Right atrium auricular region (tissue), 2 donors: ENCODE data around the gene BTC. TPM values are rescaled to one million over a fixed set of nuclear protein-coding genes. Genes with fewer than 3 reads are reported as not detected.
"Not testable (repeated sequence)": the region's sequence is repeated elsewhere in the genome, so short reads cannot be mapped to it uniquely, and the experiment has no call there.

Experiments used
- DNase-seq: peaks from one replicate; pipeline ENCODE4 v3.0.0-alpha.2; 2019; ENCODE audit warnings: low spot score
- H3K27ac ChIP-seq, 2 donors: fragments of 200-600 bp; sonication (generic); 1 replicate in 1 of 2; 2 replicates in 1 of 2; pipeline ENCODE4 v1.5.1; 2016 to 2019
- H3K27me3 ChIP-seq, 2 donors: fragments of 200-600 bp; sonication (generic); one replicate each; pipeline versions ENCODE4 v1.5.1 to v1.6.0; 2017 to 2019
- H3K36me3 ChIP-seq: fragments of 200-600 bp; sonication (generic); one replicate; pipeline ENCODE4 v1.5.1; 2016
- H3K4me1 ChIP-seq, 2 donors: fragments of 200-600 bp; sonication (generic); one replicate each; pipeline versions ENCODE4 v1.5.1 to v1.6.0; 2017 to 2019
- H3K4me3 ChIP-seq, 2 donors: fragments of 200-600 bp; sonication (generic); 1 replicate in 1 of 2; 2 replicates in 1 of 2; pipeline ENCODE4 v1.5.1; 2017 to 2019; ENCODE audit warnings: mild to moderate bottlenecking in 1 of 2, moderate library complexity in 1 of 2
- H3K9me3 ChIP-seq, 2 donors: fragments of 200-600 bp; sonication (generic); one replicate each; pipeline ENCODE4 v1.5.1; 2019
- total RNA-seq, 2 donors: library from RNA; depleted of rRNA; stranded (reverse); fragments of >200 nt; gene quantifications; one replicate each; pipeline ENCODE4 v1.1.0, GENCODE V29; 2016
- TF ChIP-seq, protein P1 (sequence below), 2 donors: fragments of 200-600 bp; sonication (generic); IDR thresholded peaks; one replicate each; pipeline ENCODE4 v1.5.1; 2019; ENCODE audit warnings: antibody characterized with exemption in 2 of 2

Gene BTC
- total RNA-seq, 2 donors from 2014 or later, result 0.12 TPM; not detected in 1

DNA sequence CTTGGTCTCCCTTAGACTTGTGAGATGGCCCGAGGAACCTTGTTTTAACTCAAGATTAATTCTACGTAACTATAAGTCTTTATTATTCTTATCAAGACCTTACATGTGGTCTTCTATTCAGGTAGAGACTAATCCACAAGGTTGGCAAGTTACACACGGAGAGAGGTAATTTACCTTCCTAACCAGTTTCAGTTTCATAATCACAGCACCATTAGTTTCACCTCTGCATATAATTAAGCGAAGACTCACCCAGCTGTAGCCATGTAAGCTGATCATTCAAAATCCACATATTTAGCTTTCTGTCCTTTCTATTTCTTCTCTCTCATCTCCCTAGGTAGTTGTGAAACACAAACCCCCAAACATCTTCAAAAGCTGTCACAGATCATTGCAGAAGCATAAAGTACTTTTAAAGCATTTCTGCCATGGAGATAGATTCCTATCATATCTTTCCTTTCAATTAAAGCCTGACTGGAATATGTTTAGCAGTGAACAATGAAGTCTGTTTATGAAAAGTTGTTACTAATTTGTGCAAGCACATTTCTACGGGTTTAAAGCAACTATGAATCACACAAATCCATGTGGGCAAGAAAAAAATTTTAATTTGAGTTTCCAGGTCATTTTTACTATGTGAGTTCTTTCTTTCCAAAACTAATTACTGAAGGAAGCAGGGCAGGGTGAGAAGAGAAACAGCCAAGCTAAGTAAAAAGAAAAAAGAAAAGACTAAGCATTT lies 78.5 kb downstream of the BTC start:
- no peak for DNase-seq
- Histone ChIP-seq H3K4me3 (no peak overlapping the region), H3K4me1 (no peaks in the 10 kb centered on the region), H3K9me3 (peaks cover 0 to 9% of the 10 kb centered on the region in 2 donors), H3K27me3 (no peaks in the 10 kb centered on the region), H3K36me3 (no peaks in the 10 kb centered on the region), H3K27ac (no peak overlapping the region)
- TF ChIP-seq, protein P1, sequence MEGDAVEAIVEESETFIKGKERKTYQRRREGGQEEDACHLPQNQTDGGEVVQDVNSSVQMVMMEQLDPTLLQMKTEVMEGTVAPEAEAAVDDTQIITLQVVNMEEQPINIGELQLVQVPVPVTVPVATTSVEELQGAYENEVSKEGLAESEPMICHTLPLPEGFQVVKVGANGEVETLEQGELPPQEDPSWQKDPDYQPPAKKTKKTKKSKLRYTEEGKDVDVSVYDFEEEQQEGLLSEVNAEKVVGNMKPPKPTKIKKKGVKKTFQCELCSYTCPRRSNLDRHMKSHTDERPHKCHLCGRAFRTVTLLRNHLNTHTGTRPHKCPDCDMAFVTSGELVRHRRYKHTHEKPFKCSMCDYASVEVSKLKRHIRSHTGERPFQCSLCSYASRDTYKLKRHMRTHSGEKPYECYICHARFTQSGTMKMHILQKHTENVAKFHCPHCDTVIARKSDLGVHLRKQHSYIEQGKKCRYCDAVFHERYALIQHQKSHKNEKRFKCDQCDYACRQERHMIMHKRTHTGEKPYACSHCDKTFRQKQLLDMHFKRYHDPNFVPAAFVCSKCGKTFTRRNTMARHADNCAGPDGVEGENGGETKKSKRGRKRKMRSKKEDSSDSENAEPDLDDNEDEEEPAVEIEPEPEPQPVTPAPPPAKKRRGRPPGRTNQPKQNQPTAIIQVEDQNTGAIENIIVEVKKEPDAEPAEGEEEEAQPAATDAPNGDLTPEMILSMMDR (IDR thresholded peaks at IDR 0.05), result no peak

DNA sequence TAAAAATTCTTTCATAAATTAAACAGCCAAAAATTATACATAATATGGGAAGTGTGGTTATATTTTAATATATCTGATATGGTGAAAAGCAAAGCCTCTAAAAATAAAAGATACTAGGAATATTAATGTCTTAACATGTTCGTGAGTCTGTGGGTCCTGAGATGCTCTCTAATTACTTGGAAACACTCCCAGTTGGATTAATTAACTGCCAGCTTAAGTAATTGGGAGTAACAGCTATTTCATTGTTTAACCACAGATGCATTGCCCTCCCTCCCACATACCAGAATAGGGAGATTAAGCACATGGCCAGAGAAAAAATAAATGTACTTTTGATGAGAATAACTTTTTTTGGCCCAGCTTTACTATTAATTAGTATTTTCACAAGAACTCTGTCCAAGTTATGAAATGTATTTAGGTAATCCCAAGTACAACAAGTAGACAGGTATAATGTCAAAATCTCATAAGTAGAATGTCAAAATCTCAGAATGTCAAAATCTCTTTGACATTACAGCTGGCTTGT lies 79.7 kb downstream of the BTC start:
- Histone ChIP-seq H3K9me3 (peaks cover 0 to 9% of the 10 kb centered on the region in 2 donors), H3K4me1 (no peaks in the 10 kb centered on the region), H3K27ac (no peak overlapping the region), H3K27me3 (no peaks in the 10 kb centered on the region), H3K36me3 (no peaks in the 10 kb centered on the region), H3K4me3 (no peak overlapping the region)
- TF ChIP-seq, protein P1 (IDR thresholded peaks at IDR 0.05), result no peak
- DNase-seq, result no peak

DNA sequence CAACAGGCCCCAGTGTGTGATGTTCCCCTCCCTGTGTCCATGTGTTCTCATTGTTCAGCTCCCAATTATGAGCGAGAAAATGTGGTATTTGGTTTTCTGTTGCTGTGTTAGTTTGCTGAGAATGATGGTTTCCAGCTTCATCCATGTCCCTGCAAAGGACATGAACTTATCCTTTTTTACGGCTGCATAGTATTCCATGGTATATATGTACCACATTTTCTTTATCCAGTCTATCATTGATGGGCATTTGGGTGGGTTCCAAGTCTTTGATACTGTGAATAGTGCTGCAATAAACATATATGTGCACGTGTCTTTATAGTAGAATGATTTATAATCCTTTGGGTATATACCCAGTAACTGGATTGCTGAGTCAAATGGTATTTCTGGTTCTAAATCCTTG lies 86.2 kb downstream of the BTC start:
- not testable (repeated sequence) for H3K36me3 ChIP-seq, H3K27me3 ChIP-seq, H3K4me3 ChIP-seq, DNase-seq, H3K4me1 ChIP-seq, H3K9me3 ChIP-seq, H3K27ac ChIP-seq

Other genes starting within 250 kb of the BTC start
- 100 to 1,000 TPM in 1 of 2 donors, 10 to 100 TPM in 1; 88.9 to 231 TPM for gene PARM1, start 138.6 kb upstream of the BTC start, total RNA-seq